ENCODE measurements around the gene MAP1A.

The MAP1A gene

GRCh38 chr15:43510200-43511011, 7.0 kb upstream of the MAP1A start:
- DNase-seq (ENCODE audit: insufficient read length, low spot score) (peak; percentile 96), FAIRE-seq (peak; percentile 94)

- DNase-seq (ENCODE audit: insufficient read length, low spot score) (no peak), FAIRE-seq (no peak)
Measured at GRCh38 chr15:43511012-43511885, 6.2 kb upstream of the MAP1A start.

GRCh38 chr15:43513550-43513949, 3.9 kb upstream of the MAP1A start:
- no peak for FAIRE-seq
- no peak for DNase-seq (ENCODE audit: insufficient read length, low spot score)

- FAIRE-seq, result peak; percentile 63
- DNase-seq (ENCODE audit: insufficient read length, low spot score), result no peak
Measured at GRCh38 chr15:43514241-43515057, 3.0 kb upstream of the MAP1A start.

- DNase-seq (ENCODE audit: insufficient read length, low spot score) (no peak), FAIRE-seq (no peak)
Measured at GRCh38 chr15:43515741-43516140, 1.7 kb upstream of the MAP1A start.

GRCh38 chr15:43516185-43516584, 1.2 kb upstream of the MAP1A start:
- DNase-seq (ENCODE audit: insufficient read length, low spot score), result no peak
- FAIRE-seq, result no peak

GRCh38 chr15:43516801-43517353, 531 bp upstream of the MAP1A start:
- FAIRE-seq (no peak), DNase-seq (ENCODE audit: insufficient read length, low spot score) (no peak)

- DNase-seq (ENCODE audit: insufficient read length, low spot score) (no peak), FAIRE-seq (no peak)
Measured at GRCh38 chr15:43518197-43518761, 871 bp downstream of the MAP1A start.

- DNase-seq (ENCODE audit: insufficient read length, low spot score) (no peak), FAIRE-seq (no peak)
Measured at GRCh38 chr15:43519196-43519595, 1.8 kb downstream of the MAP1A start.

- no peak for DNase-seq (ENCODE audit: insufficient read length, low spot score)
- no peak for FAIRE-seq
Measured at GRCh38 chr15:43520138-43520537, 2.7 kb downstream of the MAP1A start.

- FAIRE-seq, result no peak
Measured at GRCh38 chr15:43521419-43521818, 4.0 kb downstream of the MAP1A start.

GRCh38 chr15:43522247-43522646, 4.8 kb downstream of the MAP1A start:
- FAIRE-seq (no peak), DNase-seq (ENCODE audit: insufficient read length, low spot score) (no peak)

More at GRCh38 chr15:43521419-43521818, 4.0 kb downstream of the MAP1A start:
- no peak for DNase-seq (ENCODE audit: insufficient read length, low spot score)

GRCh38 chr15:43523646-43524045, 6.2 kb downstream of the MAP1A start:
- DNase-seq (ENCODE audit: insufficient read length, low spot score) (no peak), FAIRE-seq (no peak)

GRCh38 chr15:43524254-43524845, 6.9 kb downstream of the MAP1A start:
- no peak for FAIRE-seq
- DNase-seq (ENCODE audit: insufficient read length, low spot score), result no peak

GRCh38 chr15:43525131-43525530, 7.7 kb downstream of the MAP1A start:
- no peak for FAIRE-seq
- no peak for DNase-seq (ENCODE audit: insufficient read length, low spot score)

GRCh38 chr15:43526261-43526930, 9.0 kb downstream of the MAP1A start:
- DNase-seq (ENCODE audit: insufficient read length, low spot score) (no peak), FAIRE-seq (no peak)

- no peak for DNase-seq (ENCODE audit: insufficient read length, low spot score)
- FAIRE-seq, result no peak
Measured at GRCh38 chr15:43527016-43527801, 9.8 kb downstream of the MAP1A start.

- DNase-seq (ENCODE audit: insufficient read length, low spot score) (no peak), FAIRE-seq (no peak)
Measured at GRCh38 chr15:43527802-43528541, 10.6 kb downstream of the MAP1A start.
